GM18861 (cell line): ENCODE data around the gene SUSD1.
"Not testable (repeated sequence)": the region's sequence is repeated elsewhere in the genome, so short reads cannot be mapped to it uniquely, and the experiment has no call there.

ENCODE experiments used
- ATAC-seq: cut with Tn5 transposase; IDR thresholded peaks from one replicate; pipeline ENCODE4 v1.9.1; 2021; ENCODE audit not compliant: unreplicated experiment

Gene SUSD1

GRCh38 chr9:112174965-112175795, at the start of gene SUSD1:
TSS of gene SUSD1 (minus strand) at chr9:112175297. CDS start at chr9:112175235, 62 bp downstream.
- peak; percentile 22 for ATAC-seq

- peak; percentile 66 for ATAC-seq
Observed at GRCh38 chr9:112224401-112225289, 49.5 kb upstream of the SUSD1 start.

GRCh38 chr9:112218908-112219307, 43.8 kb upstream of the SUSD1 start:
- ATAC-seq, result peak; percentile 90

GRCh38 chr9:112212926-112213325, 37.8 kb upstream of the SUSD1 start:
- no peak for ATAC-seq

DNA sequence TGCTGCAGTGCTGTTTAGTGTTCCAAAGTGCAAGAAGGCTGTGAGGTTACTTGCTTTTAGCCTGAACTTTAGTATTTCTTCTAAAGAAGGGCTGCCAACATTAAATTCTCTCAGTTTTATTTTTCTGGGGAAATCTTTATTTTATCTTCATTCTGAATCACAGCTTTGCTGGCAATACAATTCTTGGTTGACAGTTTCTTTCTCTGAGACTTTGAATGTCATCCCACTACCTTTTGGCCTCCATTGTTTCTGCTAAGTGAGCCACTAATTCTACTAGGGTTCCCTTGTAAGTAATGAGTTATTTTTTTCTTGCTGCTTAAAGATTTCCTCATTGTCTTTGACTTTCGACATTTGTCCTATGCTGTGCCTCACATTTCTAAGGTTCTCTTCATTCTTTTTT, 32.4 kb upstream of the SUSD1 start:
- ATAC-seq, result no peak

DNA sequence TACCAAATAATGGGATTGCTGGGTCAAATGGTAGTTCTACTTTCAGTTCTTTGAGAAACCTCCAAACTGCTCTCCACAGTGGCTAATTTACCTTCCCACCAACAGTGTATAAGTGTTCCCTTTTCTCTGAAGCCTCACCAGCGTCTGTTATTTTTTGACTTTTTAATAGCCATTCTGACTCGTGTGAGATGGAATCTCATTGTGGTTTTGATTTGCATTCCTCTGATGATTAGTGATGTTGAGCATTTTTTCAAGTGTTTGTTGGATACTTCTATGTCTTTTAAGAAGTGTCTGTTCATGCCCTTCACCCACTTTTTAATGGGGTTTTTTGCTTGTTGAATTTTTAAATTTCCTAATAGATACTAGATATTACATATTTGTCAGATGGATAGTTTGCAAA, 28.4 kb upstream of the SUSD1 start:
- ATAC-seq, result no peak

- ATAC-seq, result no peak
Observed at GRCh38 chr9:112200711-112201110, 25.6 kb upstream of the SUSD1 start.

DNA sequence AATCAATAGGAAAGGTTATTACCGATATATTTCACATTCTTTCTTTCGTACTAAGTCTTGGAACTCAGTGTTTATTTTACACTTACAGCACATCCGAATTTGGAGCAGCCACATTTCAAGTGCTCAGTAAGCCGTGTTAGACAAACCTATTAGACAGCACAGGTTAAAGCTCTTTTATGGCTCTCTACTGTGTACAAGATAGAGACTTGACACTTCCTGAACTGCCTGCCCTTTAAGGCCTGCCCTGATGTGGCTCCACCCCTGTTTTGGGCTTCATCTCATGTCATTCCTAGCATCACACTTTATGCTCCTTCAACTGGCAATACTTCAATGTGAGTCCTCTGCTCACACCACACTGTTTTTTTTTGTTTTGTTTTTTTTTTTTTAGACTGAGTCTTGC, 23.5 kb upstream of the SUSD1 start:
- ATAC-seq, result no peak

DNA sequence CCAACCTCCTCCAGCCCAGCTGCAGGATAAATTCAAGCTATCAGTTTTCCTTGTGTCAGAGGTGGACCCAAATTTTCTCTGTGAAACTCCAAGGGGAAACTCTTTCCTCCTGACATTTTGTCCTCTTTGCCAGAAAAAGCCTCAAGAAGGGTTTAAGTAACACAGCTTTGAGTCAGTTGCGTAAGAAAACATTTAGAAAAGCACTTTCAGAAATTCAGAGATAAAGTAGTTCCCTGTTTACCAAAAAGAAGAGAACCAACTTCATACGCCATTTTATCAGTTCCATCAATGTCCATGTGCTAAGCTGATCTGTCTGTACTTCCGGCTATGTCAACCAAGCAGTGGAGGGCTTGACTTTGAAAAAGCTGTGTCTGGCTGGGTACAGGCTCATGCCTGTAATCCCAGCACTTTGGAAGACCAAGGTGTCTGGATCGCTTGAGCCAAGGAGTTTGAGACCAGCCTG, 19.9 kb upstream of the SUSD1 start:
- no peak for ATAC-seq

- ATAC-seq, result no peak
Observed at GRCh38 chr9:112193572-112194288, 18.6 kb upstream of the SUSD1 start.

DNA sequence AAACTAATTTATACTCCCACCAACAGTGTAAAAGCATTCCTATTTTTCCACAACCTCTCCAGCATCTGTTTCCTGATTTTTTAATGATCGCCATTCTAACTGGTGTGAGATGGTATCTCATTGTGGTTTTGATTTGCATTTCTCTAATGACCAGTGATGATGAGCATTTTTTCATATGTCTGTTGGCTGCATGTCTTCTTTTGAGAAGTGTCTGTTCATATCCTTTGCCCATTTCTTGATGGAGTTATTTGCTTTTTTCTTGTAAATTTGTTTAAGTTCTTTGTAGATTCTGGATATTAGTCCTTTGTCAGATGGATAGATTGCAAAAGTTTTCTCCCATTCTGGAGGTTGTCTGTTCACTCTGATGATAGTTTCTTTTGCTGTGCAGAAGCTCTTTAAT, 15.2 kb upstream of the SUSD1 start:
- ATAC-seq, result not testable (repeated sequence)

- no peak for ATAC-seq
Observed at GRCh38 chr9:112188884-112189283, 13.8 kb upstream of the SUSD1 start.

- ATAC-seq, result no peak
Observed at GRCh38 chr9:112187404-112187803, 12.3 kb upstream of the SUSD1 start.

DNA sequence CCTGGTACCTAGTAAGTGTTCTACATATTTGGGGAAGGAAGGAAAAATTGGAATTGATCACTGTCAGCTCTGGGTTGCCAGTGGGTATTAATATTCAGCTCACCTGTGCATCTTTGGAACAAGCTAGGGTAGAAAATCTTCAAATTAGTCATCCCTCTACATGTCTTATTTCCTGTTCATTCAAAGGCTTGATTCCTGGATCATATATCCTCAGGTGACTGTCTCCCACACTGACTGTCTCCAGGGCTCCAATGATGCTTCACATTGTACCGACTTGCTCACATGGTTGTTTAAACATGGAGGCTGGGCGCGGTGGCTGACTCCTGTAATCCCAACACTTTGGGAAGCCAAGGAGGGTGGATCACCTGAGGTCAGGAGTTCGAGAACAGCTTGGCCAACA, 11.6 kb upstream of the SUSD1 start:
- no peak for ATAC-seq

GRCh38 chr9:112184946-112185345, 9.8 kb upstream of the SUSD1 start:
- ATAC-seq, result no peak

- no peak for ATAC-seq
Observed at GRCh38 chr9:112184221-112184620, 9.1 kb upstream of the SUSD1 start.

DNA sequence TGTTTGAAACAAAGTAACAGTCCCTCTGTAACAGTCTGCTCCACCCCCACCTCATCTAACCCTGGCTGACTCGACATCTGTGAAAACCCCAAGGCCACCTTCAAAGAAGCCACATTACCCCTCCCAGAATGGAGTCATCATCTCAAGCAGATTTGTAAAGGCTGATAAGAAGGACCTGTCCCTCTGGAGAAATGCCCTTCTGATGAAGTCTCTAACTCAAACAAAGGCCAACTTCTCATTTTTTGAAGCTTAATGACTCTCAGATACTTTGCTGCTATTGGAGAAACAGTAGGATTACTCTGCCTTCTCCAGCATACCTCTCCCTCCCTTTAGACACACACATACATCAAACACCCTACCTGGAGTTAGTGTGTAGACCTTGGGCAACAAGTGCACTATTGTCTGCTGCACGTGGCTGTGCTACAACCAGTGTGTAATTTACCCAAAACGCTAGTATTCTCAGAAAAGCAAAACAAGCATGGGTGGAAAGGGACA, 5.3 kb upstream of the SUSD1 start:
- no peak for ATAC-seq

- ATAC-seq, result no peak
Observed at GRCh38 chr9:112179816-112180215, 4.7 kb upstream of the SUSD1 start.

DNA sequence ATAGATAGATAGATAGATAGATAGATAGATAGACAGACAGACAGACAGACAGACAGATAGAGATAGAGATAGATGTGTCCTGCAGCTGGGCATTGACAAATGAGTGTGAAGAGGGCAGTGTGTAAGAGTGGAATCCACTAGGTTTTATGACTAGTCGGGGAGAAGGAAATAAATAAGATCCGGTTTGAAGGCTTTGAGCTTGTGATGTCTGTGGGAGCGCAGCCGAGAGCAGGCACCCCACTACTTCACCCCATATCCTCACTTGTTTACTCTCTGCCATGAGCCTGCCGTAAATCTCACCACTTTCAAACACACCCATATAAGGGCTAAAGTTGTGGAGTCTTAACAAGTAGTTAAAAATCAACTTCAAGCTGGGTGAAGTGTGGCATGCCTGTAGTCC, 1.4 kb upstream of the SUSD1 start:
- no peak for ATAC-seq

DNA sequence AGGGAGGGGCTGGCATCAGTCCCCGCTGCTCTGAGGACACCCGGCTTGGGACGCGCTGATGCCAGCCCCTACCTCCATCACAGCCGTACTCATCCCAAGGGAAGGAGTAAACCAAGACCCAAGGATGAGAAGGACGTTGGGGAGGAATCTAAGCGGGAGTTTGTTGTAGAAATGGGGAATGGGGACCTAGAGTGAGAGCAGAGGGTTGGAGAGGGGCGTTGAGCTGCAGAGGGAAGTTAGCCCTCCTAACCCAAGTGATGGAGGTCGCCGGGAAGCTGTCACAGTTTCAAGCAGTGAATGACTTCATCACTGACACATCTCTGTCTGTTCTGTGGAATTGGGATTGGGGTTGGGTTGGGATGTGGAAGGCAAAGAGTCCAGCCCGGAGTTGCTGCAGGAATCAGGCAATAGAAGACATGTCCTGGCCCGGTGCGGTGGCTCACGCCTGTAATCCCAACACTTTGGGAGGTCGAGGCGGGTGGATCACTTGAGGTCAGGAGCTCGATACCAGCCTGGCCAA, 759 bp upstream of the SUSD1 start:
- no peak for ATAC-seq
